Stimulated activated CD8-positive, alpha-beta memory T cell treated with anti-CD3 and anti-CD28 coated beads, Interleukin-15, amount 100 ng/mL, for 48 hours (primary cell): ENCODE results near the gene AGBL4.

Experiments
- DNase-seq, 2 donors: peaks; one replicate each; pipeline ENCODE4 v3.0.0-alpha.2; 2020; ENCODE audit warnings: low read depth in 2 of 2

Gene AGBL4

DNA sequence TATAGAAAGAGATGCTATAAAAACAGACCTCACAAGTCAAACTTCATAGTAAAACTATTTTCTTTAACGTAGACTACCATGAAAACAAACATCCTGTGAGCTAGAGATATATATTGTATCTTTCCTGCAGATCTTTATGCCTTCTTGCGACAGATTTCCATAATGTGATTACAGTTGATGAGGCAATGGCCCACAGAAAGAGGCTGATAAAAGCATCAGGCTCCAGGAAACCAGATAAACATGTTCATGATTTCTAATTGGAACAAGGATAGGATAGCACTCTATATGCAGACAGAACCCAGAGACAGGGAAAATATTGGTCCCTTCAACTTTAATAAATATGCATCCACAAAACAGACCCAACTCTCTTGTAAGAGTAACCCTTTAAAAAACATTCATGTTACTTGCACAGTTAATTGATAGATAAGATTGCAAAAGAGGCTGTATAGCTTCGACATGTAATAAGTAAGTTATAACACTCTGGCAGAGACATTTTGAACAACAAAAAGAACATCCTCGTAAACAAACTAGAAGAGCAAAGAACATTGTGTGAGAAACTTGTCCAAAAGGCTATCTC, 329.4 kb downstream of the AGBL4 start:
- DNase-seq, result no peak

DNA sequence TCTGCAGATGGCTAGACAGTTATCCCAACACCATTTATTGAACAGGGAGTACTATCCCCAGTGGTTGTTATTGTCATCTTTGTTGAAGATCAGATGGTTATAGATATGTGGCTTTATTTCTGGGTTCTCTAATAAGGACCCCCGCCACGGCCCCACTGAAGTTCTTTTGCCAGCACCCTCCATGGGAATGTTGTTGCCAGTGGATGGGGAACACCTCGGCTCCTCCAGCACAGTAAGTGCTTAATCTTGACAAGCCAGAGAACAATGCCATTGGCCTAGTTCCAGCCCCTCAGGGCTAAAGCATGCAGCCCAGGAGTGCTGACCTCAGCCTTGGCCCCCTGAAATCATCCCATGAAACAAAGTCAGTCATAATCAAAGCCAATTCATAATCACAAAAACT, 337.6 kb downstream of the AGBL4 start:
- no peak for DNase-seq

DNA sequence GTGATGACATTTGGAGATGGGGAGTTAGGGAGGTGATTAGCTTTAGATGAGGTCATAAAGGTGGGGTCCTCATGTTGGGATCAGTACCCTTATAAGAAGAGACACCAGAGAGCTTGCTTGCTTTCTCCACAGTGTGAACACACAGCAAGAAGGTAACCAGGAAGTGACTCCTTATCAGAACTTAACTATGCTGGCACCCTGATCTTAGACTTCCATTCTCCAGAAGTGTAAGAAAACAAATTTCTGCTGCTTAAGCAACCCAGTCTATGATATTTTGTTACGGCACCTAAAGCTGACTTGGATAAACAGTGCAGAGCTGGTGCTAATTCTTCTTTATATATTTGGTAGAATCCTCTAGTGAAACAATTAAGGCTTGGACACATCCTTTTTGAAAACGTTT, 346.0 kb downstream of the AGBL4 start:
- DNase-seq, result no peak

DNA sequence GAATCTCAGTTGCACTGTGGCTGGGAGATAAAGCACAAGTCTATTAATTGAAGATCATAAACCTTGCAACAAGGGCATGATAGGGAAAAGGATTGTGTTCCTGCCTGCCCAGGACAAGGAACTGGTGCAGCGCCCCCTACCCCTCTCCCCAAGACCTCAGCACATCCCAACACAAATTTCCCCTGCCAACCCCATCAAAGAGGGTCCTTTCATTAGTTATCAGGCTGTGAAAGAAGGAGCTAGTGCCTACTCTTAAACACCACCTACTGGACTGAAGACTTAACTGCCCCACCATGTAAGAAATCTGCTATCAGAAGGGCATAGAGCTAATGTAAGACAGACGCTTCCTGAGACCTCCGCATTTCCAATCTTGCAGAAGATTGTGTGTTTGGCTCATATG, 372.6 kb downstream of the AGBL4 start:
- no peak for DNase-seq

DNA sequence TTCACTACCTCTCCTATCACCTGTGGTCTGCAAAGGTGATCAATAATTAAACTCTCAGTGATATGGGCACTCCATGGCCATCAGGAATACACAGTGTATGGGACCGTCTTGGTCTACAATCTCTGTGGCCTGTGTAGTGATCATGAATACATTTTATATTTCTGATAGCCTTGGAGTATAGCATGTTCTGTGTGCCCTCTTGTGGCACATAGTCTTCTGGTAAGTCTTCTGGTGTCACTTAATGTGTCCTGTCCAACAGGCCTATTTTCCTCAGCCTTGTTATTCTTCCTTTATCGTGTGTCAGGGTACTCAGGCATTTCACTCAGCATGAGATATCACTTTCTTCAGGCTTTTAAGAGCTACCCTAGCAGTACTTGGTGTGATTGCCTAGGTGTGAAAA, 393.6 kb downstream of the AGBL4 start:
- DNase-seq, result no peak

DNA sequence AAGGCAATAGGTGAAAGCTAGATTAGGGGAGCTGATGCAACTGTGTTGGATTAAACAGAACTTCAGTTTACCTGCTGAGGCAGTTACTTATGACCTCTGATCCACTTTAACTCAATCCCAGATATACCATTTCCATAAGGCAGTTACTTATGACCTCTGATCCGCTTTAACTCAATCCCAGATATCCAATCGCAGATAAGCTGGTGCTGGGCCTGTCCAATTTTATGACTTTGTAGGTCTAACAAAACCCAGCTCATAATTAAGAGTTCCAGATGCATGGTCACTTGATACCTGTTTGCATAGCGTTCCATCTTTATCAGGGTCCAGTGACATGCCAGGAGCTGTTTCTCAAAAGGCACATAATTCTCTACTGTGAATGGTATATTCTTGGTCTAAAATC, 396.0 kb downstream of the AGBL4 start:
- no peak for DNase-seq

DNA sequence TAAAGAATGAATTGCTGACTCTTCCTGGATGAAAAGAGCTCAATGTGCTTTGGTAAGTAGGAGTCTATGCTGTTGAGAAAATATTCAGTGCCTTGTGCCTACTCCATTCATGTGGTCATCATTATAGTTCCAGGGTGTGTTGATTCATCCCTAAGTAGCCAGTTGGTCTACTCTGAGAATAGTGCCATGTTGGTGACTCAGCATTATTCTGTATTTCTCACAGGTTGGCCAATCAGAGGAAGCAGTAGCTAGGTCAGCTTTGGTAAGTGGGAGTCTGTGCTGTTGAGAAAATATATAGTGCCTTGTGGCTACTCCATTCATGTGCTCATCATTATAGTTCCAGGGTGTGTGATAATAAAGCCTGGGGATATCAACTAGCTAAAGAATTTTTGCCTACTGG, 397.3 kb downstream of the AGBL4 start:
- DNase-seq, result no peak

DNA sequence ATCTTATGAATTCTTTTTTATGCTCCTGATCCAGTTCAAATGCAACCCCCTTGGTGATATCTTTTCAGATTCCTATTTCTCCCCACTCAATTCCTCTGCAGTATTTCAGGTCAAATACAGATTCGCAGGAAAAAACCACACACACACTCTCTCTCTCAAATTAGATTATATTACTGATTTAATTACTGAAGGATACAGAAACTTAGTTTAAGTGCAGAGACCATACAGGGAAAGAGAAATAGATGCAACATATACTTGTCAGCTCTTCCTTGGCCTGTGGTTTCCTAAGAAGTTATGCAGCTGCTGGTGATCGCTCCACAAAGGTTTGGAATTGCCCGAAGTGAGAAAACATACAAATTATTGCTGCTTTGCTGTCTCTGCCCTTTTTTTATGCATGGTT, 400.9 kb downstream of the AGBL4 start:
- no peak for DNase-seq

DNA sequence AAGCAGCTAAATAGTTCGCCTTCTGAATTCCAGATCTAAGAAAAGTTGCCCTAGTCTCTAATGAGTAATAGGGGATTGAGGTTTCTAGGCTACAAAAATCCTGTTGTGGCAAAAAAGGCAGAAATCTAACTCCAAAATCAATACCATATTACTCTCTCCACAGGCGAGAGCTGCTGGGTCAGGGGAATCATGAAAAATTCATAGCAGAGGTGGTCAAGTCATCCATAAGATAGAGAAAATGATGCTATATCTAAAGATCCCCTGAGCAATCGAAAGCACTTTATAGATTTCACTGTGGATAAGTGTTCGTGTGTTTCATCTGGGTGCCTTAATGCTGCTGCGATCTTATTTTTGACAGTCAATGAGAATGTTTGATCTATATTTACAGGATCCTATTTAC, 417.7 kb downstream of the AGBL4 start:
- no peak for DNase-seq

DNA sequence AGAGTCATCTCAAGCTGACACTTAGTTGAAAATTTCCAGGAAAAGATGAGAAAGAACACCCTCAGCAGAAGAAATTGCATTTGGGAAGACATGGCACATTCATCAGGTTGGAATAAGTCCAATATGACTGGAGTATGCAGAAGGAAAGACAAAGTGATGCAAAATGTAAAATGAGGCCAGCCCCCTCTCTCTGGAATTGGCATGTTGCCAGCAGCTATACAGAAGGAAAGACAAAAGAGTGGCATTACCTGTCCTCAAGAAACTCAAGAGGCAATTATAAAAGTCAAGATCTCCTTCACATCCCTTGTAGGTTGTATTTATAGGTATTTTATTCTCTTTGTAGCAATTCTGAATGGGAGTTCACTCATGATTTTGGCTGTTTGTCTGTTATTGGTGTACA, 426.3 kb downstream of the AGBL4 start:
- no peak for DNase-seq

DNA sequence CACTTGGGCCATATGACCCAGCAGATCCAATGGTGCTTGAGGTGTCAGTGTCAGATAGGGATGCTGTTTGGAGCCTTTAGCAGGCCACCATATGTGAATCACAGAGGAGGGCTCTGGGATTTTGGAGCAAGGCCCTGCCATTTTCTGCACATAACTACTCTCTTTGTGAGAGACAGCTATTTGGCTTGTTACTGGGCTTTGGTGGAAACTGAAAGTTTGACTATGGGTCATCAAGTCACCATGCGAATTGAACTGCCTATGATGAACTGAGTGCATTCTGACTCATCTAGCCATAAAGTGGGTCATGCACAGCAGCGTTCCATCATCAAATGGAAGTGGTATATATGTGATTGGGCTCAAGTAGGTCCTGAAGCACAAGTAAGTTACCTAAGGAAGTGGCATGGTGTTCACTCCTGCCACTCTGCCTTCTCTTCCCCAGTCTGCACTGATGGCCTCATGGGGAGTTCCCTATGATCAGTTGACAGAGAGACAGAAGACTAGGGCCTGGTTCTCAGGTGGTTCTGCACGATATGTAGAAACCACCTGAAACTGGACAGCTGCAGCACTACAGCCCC, 447.3 kb downstream of the AGBL4 start:
- DNase-seq, result no peak

DNA sequence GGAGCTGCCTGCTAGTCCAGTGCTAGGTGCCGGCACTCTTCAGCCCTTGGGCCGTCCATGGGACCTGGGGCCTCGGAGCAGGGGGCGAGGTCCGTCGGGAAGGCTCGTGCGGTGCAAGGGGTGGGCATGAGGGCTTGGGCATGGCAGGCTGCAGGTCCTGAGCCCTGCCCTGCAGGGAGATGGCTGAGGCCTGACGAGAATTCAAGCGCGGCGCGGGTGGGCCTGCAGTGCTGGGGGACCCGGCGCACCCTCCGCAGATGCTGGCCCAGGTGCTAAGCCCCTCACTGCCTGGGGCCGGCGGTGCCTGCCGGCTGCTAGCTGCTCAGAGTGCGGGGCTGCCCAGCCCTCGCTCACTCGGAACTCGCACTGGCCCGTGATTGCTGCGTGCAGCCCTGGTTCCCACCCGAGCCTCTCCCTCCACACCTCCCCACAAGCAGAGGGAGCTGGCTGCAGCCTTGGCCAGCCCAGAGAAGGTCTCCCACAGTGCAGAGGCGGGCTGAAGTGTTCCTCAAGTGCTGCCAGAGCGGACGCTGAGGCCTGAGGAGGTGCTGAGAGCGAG, 467.0 kb downstream of the AGBL4 start:
- no peak for DNase-seq

DNA sequence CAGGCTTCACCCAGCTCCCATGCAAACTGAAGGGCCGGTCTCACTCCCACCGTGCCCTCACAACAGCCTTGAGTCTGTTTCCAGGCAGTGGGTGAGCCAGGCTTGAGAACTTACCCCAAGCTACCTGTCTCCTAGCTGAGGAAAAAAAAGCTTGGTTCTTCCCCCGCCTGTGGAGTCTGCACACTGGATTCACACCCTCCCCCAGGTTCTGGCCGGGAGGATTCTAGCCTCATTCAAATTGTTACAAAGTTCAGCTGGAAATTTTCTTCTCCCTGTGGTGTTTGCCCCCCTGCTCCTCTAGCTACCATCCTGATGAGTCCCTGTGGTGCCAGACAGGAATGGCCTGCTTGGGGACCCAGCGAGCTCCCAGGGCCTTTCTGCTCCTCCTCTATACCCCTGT, 471.7 kb downstream of the AGBL4 start:
- no peak for DNase-seq

DNA sequence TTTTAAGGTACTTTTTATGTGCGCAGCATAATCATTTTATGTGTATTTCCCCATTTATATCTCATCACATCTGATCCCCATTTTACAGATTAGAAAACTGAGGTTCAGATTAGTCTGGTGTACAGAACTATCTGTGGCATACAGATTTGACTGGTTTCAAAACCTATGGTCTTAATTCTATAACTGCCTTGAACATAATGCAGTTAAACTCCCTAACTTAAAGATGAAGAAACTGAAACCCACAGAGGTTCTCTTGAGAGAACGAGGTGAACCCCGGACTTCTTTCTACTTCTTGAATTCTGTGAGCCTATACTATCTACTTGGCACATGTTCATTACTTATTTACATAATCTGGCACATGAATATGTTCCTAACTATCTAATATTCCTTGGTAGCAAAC, 479.1 kb downstream of the AGBL4 start:
- DNase-seq, result no peak

DNA sequence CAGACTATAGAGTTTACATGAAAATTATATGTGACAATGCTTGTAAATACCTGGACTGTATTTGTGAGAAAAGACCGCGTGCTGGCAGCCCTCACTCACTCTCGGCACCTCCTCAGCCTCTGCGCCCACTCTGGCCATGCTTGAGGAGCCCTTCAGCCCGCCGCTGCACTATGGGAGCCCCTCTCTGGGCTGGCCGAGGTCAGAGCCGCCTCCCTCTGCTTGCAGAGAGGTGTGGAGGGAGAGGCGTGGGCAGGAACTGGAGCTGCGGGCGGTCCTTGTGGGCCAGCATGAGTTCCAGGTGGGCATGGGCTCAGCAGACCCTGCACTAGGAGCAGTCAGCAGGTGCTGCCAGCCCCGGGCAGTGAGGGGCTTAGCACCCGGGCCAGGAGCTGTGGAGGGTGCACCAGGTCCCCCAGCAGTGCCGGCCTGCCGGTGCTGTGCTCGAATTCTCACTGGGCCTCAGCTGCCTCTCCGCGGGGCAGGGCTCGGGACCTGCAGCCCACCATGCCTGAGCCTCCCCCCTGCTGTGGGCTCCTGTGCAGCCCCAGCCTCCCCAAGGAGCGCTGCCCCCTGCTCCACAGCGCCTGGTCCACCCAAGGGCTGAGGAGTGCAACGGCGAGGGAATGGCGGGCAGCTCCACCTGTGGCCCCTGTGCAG, 482.5 kb downstream of the AGBL4 start:
- DNase-seq, result no peak

DNA sequence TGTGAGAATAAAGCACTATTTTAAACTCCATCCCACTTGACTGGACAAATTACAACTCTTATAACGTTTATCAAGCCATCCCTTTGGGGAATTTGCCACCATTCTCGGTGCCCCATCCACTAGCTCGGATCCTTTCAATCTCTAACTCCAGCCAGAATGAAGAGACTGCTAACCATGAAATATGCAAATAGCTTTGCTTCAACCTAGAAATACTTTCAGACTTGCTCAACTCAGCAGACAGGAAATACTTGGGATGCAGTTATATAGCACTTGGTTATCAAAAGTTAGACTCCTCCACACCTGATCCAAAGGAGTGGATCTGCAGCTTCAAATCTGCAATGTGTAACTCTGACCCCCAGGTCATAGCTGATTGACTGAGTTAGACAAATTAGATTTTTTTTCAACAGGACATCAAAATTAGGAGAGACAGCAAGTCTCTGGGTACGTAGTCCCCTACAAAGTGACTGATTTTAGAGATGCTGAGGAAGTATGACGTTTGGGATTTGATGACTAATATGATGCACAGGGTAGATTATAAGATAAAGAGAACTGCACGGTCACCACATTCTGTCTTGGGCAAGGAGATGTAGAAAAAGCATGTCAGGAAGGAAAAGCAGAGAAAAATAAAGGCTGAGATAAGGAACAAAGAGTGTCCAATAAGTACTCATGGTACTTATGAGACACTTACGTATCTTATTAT, 496.0 kb downstream of the AGBL4 start:
- DNase-seq, result no peak

DNA sequence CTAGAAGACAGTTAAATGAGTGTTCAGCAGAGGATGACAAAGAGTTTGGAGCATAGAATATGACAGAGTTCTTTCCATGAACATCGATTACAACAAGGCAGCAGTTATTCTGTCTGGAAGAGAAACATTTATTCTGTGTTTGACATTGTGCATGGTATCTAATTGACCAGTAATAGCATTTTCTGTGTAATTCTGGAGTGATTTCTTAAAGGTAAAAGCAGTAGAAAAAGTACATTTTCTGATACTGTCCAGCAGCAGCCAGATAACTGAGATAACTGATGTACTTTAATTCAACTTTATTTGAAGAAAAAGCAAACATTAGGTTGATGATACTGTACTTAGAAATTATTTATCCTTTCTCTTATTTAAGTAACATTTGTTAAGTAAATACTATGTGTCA, 497.1 kb downstream of the AGBL4 start:
- no peak for DNase-seq

DNA sequence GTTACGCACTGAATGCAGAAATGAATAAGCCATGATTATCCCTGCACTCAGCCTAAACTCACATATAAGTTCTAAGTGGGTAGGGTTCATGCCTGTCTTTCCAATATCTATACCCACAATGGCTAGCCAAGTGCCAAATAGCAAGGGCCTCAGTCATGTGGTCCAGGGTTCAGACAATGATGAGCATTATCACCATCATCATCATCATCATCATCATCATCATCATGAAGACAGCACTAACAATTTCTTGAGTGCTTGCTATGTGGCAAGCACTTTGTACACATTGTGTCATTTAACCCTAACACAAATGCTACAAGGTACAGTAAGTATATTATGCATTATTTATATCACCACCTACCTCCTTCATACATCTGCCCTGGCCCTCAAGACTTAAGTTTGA, 500.0 kb downstream of the AGBL4 start:
- DNase-seq, result no peak

DNA sequence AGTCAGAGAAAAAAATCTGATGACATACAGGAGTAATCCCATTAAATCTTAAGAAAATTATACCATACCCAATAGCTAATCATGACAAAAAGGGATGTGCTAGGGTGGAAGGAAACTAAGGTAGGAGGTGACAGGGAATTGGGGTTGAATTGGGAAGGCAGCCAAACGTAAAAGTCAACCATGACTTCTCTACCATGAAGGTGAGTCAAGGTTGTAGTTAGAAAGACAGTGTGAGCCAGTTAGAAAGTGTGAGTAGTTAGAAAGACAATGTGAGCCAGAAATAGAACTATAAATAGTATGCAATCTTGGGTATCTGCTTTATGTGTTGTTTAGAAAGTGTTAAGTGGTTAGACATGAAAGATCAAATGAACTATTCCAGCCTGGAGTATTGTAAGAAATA, 556.8 kb downstream of the AGBL4 start:
- no peak for DNase-seq

DNA sequence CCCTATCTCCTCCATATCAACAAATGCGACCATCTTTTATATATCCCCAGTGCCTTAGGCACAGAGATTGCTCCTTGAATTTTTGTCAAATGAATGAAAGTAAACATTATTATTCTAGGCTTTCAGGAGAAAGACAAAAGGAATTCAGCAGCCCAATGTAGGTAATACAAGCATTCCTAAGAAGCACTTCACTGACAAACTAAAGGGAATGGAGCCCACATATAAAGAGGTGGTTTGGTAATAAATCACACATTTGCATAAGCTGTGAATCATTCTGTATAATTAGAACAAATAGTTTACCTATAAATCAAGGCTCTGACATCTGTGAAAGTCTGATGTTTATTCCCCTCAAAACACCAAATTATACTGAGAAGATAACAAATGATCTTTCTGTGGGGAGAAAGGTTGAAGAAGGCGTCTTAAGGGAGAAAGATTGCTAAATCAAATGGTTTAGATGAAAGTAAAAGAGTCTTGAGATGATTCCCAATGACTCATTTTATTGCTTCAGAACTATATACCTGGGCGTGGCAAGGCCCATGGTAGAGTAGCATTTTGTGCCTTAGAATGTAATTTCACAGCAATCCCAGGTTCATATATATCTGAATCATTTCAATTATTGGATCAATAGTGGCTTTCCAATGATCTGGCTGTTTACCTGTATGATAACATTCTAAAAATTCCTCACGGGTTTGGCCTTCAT, 558.1 kb downstream of the AGBL4 start:
- DNase-seq, result no peak

DNA sequence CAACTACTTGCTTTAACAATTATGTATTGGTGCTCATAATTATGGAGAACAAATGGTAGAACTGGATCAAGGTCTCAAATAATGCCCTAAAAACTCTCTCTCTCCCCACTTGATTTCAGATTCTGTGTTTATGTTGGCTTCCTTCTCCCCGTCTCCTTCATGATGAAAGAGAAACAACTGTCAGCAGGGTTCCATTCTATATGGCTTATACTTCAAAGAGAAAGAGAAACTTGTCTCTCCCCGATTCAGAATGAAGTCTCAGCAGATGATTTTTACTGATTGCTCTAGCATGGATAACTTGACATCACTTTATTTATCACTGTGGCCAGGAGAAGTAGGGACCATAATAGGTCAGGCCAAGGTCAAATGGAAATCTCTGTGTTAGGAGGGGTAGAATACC, 575.6 kb downstream of the AGBL4 start:
- no peak for DNase-seq

DNA sequence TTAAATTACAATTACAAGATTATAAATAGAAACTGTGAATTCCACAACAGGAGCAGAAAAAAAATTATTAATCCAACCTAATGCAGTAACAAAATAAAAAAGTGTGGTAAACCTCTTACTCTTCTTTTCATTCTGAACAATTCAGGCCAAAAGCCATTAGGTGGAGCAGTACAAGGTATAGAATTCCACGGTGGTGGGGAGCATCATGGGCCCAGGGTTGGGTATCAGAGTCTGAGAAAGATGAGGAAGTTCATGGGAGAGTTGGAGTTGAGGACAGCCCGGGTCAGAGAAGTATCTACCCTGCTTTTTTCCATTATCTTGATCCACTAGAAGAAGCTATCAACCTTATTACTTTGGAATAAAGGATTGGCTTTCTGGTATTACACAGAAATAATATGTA, 586.9 kb downstream of the AGBL4 start:
- no peak for DNase-seq
